HL-60 (cell line): ENCODE results near the gene AKAP13.

ENCODE experiments used
- DNase-seq, 2 experiments: peaks; one replicate each; pipeline ENCODE4 v3.0.0-alpha.2; 2010 to 2020; ENCODE audit warnings: low read depth in 1 of 2, low spot score in 1 of 2
- H3K27ac ChIP-seq: fragments of 250-450 bp; sonication (Bioruptor Pico); replicated peaks from 2 replicates; pipeline ENCODE4 v1.5.1; 2020; ENCODE audit warnings: mild to moderate bottlenecking, moderate library complexity
- H3K27me3 ChIP-seq: fragments of 250-450 bp; sonication (Bioruptor Pico); 2 replicates; pipeline ENCODE4 v1.5.1; 2021; ENCODE audit warnings: mild to moderate bottlenecking, moderate library complexity; ENCODE audit not compliant: insufficient read depth, poor library complexity, severe bottlenecking
- H3K4me3 ChIP-seq: replicated peaks from 2 replicates; pipeline ENCODE4 v1.5.1; 2011; ENCODE audit warnings: mild to moderate bottlenecking, control low read depth, low read length; ENCODE audit not compliant: insufficient read depth
- GABPA ChIP-seq: IDR thresholded peaks from 2 replicates; pipeline ENCODE4 v1.6.1; 2012; ENCODE audit warnings: low read depth
- POLR2AphosphoS5 ChIP-seq: IDR thresholded peaks from 2 replicates; pipeline ENCODE4 v1.6.1; 2012; ENCODE audit warnings: low read depth
- SPI1 ChIP-seq: IDR thresholded peaks from 2 replicates; pipeline ENCODE4 v1.6.1; 2012; ENCODE audit warnings: low read depth, mild to moderate bottlenecking, borderline replicate concordance
- TF ChIP-seq, protein P1 (sequence below): IDR thresholded peaks from 2 replicates; pipeline ENCODE4 v1.6.1; 2012; ENCODE audit warnings: low read depth; ENCODE audit not compliant: insufficient replicate concordance
- TF ChIP-seq, protein P2 (sequence below): IDR thresholded peaks from one replicate; pipeline ENCODE4 v1.5.1; 2011; ENCODE audit warnings: low read length, control low read depth, inconsistent platforms; ENCODE audit not compliant: insufficient read depth

Gene AKAP13

GRCh38 chr15:85496551-85497171 lies 116.3 kb downstream of the AKAP13 start:
- Histone ChIP-seq H3K27me3 (no peaks in the 10 kb centered on the region), H3K4me3 (no peak overlapping the region), H3K27ac (no peak overlapping the region)
- TF ChIP-seq POLR2AphosphoS5 (no peak), GABPA (no peak), SPI1 (no peak)
- TF ChIP-seq, protein P1, sequence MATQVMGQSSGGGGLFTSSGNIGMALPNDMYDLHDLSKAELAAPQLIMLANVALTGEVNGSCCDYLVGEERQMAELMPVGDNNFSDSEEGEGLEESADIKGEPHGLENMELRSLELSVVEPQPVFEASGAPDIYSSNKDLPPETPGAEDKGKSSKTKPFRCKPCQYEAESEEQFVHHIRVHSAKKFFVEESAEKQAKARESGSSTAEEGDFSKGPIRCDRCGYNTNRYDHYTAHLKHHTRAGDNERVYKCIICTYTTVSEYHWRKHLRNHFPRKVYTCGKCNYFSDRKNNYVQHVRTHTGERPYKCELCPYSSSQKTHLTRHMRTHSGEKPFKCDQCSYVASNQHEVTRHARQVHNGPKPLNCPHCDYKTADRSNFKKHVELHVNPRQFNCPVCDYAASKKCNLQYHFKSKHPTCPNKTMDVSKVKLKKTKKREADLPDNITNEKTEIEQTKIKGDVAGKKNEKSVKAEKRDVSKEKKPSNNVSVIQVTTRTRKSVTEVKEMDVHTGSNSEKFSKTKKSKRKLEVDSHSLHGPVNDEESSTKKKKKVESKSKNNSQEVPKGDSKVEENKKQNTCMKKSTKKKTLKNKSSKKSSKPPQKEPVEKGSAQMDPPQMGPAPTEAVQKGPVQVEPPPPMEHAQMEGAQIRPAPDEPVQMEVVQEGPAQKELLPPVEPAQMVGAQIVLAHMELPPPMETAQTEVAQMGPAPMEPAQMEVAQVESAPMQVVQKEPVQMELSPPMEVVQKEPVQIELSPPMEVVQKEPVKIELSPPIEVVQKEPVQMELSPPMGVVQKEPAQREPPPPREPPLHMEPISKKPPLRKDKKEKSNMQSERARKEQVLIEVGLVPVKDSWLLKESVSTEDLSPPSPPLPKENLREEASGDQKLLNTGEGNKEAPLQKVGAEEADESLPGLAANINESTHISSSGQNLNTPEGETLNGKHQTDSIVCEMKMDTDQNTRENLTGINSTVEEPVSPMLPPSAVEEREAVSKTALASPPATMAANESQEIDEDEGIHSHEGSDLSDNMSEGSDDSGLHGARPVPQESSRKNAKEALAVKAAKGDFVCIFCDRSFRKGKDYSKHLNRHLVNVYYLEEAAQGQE = no peak
- TF ChIP-seq, protein P2, sequence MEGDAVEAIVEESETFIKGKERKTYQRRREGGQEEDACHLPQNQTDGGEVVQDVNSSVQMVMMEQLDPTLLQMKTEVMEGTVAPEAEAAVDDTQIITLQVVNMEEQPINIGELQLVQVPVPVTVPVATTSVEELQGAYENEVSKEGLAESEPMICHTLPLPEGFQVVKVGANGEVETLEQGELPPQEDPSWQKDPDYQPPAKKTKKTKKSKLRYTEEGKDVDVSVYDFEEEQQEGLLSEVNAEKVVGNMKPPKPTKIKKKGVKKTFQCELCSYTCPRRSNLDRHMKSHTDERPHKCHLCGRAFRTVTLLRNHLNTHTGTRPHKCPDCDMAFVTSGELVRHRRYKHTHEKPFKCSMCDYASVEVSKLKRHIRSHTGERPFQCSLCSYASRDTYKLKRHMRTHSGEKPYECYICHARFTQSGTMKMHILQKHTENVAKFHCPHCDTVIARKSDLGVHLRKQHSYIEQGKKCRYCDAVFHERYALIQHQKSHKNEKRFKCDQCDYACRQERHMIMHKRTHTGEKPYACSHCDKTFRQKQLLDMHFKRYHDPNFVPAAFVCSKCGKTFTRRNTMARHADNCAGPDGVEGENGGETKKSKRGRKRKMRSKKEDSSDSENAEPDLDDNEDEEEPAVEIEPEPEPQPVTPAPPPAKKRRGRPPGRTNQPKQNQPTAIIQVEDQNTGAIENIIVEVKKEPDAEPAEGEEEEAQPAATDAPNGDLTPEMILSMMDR = no peak
- DNase-seq = no peak

GRCh38 chr15:85497172-85497569 lies 116.8 kb downstream of the AKAP13 start:
- no peaks in the 10 kb centered on the region for H3K27me3 ChIP-seq
- DNase-seq = no peak
- H3K4me3 ChIP-seq = no peak overlapping the region
- H3K27ac ChIP-seq = no peak overlapping the region
- TF ChIP-seq POLR2AphosphoS5 (no peak), GABPA (no peak), SPI1 (no peak)
- TF ChIP-seq, protein P1 = no peak
- TF ChIP-seq, protein P2 = no peak

DNA sequence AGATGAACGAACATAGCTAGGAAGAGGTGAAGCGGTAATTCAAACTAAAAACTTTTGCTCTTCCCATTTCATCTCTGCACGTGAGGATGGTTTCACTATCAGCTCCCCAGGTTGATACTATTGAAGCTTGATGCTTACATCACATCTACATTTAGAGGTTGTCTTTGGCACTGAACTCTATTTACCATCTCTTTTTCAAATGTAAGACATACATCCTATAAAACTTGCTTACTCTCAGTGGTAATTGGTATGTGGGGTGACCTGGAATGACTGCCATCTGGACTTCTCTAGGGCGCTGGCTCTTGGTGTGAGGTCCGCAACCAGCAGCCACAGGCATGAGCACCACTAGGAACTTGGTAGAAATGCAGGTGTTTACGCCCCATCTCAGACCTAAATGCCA lies 118.1 kb downstream of the AKAP13 start:
- TF ChIP-seq SPI1 (no peak), GABPA (no peak), POLR2AphosphoS5 (no peak)
- TF ChIP-seq, protein P1 = no peak
- TF ChIP-seq, protein P2 = no peak
- no peaks in the 10 kb centered on the region for H3K27me3 ChIP-seq
- no peak overlapping the region for H3K4me3 ChIP-seq
- no peak overlapping the region for H3K27ac ChIP-seq
- no peak for DNase-seq
